DOHH2 (cell line): ENCODE measurements around the gene MGAM2.

Experiments used
- CTCF ChIP-seq: fragments of 200-600 bp; sonication (generic); IDR thresholded peaks from one replicate; pipeline ENCODE4 v1.5.1; 2014; ENCODE audit warnings: antibody characterized with exemption, mild to moderate bottlenecking, low read depth, low read length; ENCODE audit not compliant: poor library complexity, severe bottlenecking
- EZH2phosphoT487 ChIP-seq: fragments of 200-600 bp; sonication (generic); IDR thresholded peaks from 2 replicates; pipeline ENCODE4 v1.6.1; 2017; ENCODE audit warnings: borderline replicate concordance, mild to moderate bottlenecking, antibody characterized with exemption, low read length, moderate library complexity, mixed read lengths

- no peak for TF ChIP-seq CTCF
- TF ChIP-seq EZH2phosphoT487, result no peak
Measured at GRCh38 chr7:142146124-142146523, 34.6 kb downstream of the MGAM2 start.
